Measurements from ENCODE around the gene GAPDHS.

The GAPDHS gene

GRCh38 chr19:35563207-35563829, 30.1 kb downstream of the GAPDHS start, which contains the start of gene ATP4A:
Gene ATP4A, minus strand, starts transcription at chr19:35563658. Its CDS starts 29 bp downstream, at chr19:35563629.
- Histone ChIP-seq H3K9ac (ENCODE audit: low read length) (no peak within 1 kb of the TSS), H3K9me3 (ENCODE audit: control insufficient read depth, low read length) (no peaks in the 10 kb centered on the region), H3K36me3 (ENCODE audit: control insufficient read depth, insufficient read depth, low read length) (no peaks in the 10 kb centered on the region), H3K4me3 (ENCODE audit: low read length) (no peak within 1 kb of the TSS), H3K4me1 (ENCODE audit: control insufficient read depth, insufficient read depth, low read length) (peaks cover 2% of the 10 kb centered on the region), H3K27me3 (ENCODE audit: control insufficient read depth, insufficient read depth, low read length) (peaks cover 27% of the 10 kb centered on the region)

GRCh38 chr19:35565016-35565856, 32.0 kb downstream of the GAPDHS start:
- no peaks in the 10 kb centered on the region for H3K4me1 ChIP-seq (ENCODE audit: control insufficient read depth, insufficient read depth, low read length)
- no peaks in the 10 kb centered on the region for H3K36me3 ChIP-seq (ENCODE audit: control insufficient read depth, insufficient read depth, low read length)
- H3K9ac ChIP-seq (ENCODE audit: low read length): no peak overlapping the region
- no peaks in the 10 kb centered on the region for H3K9me3 ChIP-seq (ENCODE audit: control insufficient read depth, low read length)
- H3K27me3 ChIP-seq (ENCODE audit: control insufficient read depth, insufficient read depth, low read length): peaks cover 10% of the 10 kb centered on the region
- no peak overlapping the region for H3K4me3 ChIP-seq (ENCODE audit: low read length)

- no peaks in the 10 kb centered on the region for H3K9me3 ChIP-seq (ENCODE audit: control insufficient read depth, low read length)
- no peaks in the 10 kb centered on the region for H3K4me1 ChIP-seq (ENCODE audit: control insufficient read depth, insufficient read depth, low read length)
- H3K4me3 ChIP-seq (ENCODE audit: low read length): no peak overlapping the region
- H3K9ac ChIP-seq (ENCODE audit: low read length): no peak overlapping the region
- H3K36me3 ChIP-seq (ENCODE audit: control insufficient read depth, insufficient read depth, low read length): no peaks in the 10 kb centered on the region
- peaks cover 7% of the 10 kb centered on the region for H3K27me3 ChIP-seq (ENCODE audit: control insufficient read depth, insufficient read depth, low read length)
Observed at GRCh38 chr19:35566738-35567137, 33.5 kb downstream of the GAPDHS start.

GRCh38 chr19:35569281-35569781, 36.1 kb downstream of the GAPDHS start:
- Histone ChIP-seq H3K9me3 (ENCODE audit: control insufficient read depth, low read length) (no peaks in the 10 kb centered on the region), H3K4me1 (ENCODE audit: control insufficient read depth, insufficient read depth, low read length) (no peaks in the 10 kb centered on the region), H3K36me3 (ENCODE audit: control insufficient read depth, insufficient read depth, low read length) (no peaks in the 10 kb centered on the region), H3K4me3 (ENCODE audit: low read length) (no peak overlapping the region), H3K27me3 (ENCODE audit: control insufficient read depth, insufficient read depth, low read length) (peaks cover 7% of the 10 kb centered on the region), H3K9ac (ENCODE audit: low read length) (no peak overlapping the region)

GRCh38 chr19:35571406-35571965, 38.2 kb downstream of the GAPDHS start:
- H3K4me1 ChIP-seq (ENCODE audit: control insufficient read depth, insufficient read depth, low read length): no peaks in the 10 kb centered on the region
- H3K36me3 ChIP-seq (ENCODE audit: control insufficient read depth, insufficient read depth, low read length): no peaks in the 10 kb centered on the region
- no peak overlapping the region for H3K4me3 ChIP-seq (ENCODE audit: low read length)
- no peak overlapping the region for H3K9ac ChIP-seq (ENCODE audit: low read length)
- peaks cover 7% of the 10 kb centered on the region for H3K27me3 ChIP-seq (ENCODE audit: control insufficient read depth, insufficient read depth, low read length)
- H3K9me3 ChIP-seq (ENCODE audit: control insufficient read depth, low read length): no peaks in the 10 kb centered on the region

- H3K36me3 ChIP-seq (ENCODE audit: control insufficient read depth, insufficient read depth, low read length): no peaks in the 10 kb centered on the region
- no peaks in the 10 kb centered on the region for H3K4me1 ChIP-seq (ENCODE audit: control insufficient read depth, insufficient read depth, low read length)
- H3K27me3 ChIP-seq (ENCODE audit: control insufficient read depth, insufficient read depth, low read length): no peaks in the 10 kb centered on the region
- H3K4me3 ChIP-seq (ENCODE audit: low read length): no peak overlapping the region
- no peaks in the 10 kb centered on the region for H3K9me3 ChIP-seq (ENCODE audit: control insufficient read depth, low read length)
- H3K9ac ChIP-seq (ENCODE audit: low read length): no peak overlapping the region
Observed at GRCh38 chr19:35577918-35578317, 44.7 kb downstream of the GAPDHS start.

- no peaks in the 10 kb centered on the region for H3K4me1 ChIP-seq (ENCODE audit: control insufficient read depth, insufficient read depth, low read length)
- H3K9ac ChIP-seq (ENCODE audit: low read length): no peak overlapping the region
- H3K9me3 ChIP-seq (ENCODE audit: control insufficient read depth, low read length): no peaks in the 10 kb centered on the region
- no peaks in the 10 kb centered on the region for H3K36me3 ChIP-seq (ENCODE audit: control insufficient read depth, insufficient read depth, low read length)
- H3K27me3 ChIP-seq (ENCODE audit: control insufficient read depth, insufficient read depth, low read length): no peaks in the 10 kb centered on the region
- H3K4me3 ChIP-seq (ENCODE audit: low read length): no peak overlapping the region
Observed at GRCh38 chr19:35578707-35579106, 45.5 kb downstream of the GAPDHS start.

- Histone ChIP-seq H3K4me1 (ENCODE audit: control insufficient read depth, insufficient read depth, low read length) (no peaks in the 10 kb centered on the region), H3K4me3 (ENCODE audit: low read length) (no peak overlapping the region), H3K36me3 (ENCODE audit: control insufficient read depth, insufficient read depth, low read length) (no peaks in the 10 kb centered on the region), H3K9ac (ENCODE audit: low read length) (no peak overlapping the region), H3K9me3 (ENCODE audit: control insufficient read depth, low read length) (no peaks in the 10 kb centered on the region), H3K27me3 (ENCODE audit: control insufficient read depth, insufficient read depth, low read length) (peaks cover 8% of the 10 kb centered on the region)
Observed at GRCh38 chr19:35582760-35583159, 49.5 kb downstream of the GAPDHS start.

- H3K27me3 ChIP-seq (ENCODE audit: control insufficient read depth, insufficient read depth, low read length): peaks cover 8% of the 10 kb centered on the region
- no peaks in the 10 kb centered on the region for H3K36me3 ChIP-seq (ENCODE audit: control insufficient read depth, insufficient read depth, low read length)
- no peak within 1 kb of the TSS for H3K4me3 ChIP-seq (ENCODE audit: low read length)
- H3K4me1 ChIP-seq (ENCODE audit: control insufficient read depth, insufficient read depth, low read length): no peaks in the 10 kb centered on the region
- H3K9me3 ChIP-seq (ENCODE audit: control insufficient read depth, low read length): no peaks in the 10 kb centered on the region
- H3K9ac ChIP-seq (ENCODE audit: low read length): no peak within 1 kb of the TSS
Observed at GRCh38 chr19:35585848-35586247, 52.6 kb downstream of the GAPDHS start, which contains the start of gene PMIS2. Gene PMIS2, plus strand, starts transcription at chr19:35586173. Its CDS starts 87 bp downstream, at chr19:35586260.

- H3K9ac ChIP-seq (ENCODE audit: low read length): no peak overlapping the region
Observed at GRCh38 chr19:35587321-35587720, 54.1 kb downstream of the GAPDHS start.

GRCh38 chr19:35590875-35591274, 57.6 kb downstream of the GAPDHS start:
- H3K4me3 ChIP-seq (ENCODE audit: low read length): no peak overlapping the region
- H3K9me3 ChIP-seq (ENCODE audit: control insufficient read depth, low read length): no peaks in the 10 kb centered on the region
- H3K36me3 ChIP-seq (ENCODE audit: control insufficient read depth, insufficient read depth, low read length): no peaks in the 10 kb centered on the region
- H3K9ac ChIP-seq (ENCODE audit: low read length): no peak overlapping the region
- peaks cover under 1% of the 10 kb centered on the region for H3K27me3 ChIP-seq (ENCODE audit: control insufficient read depth, insufficient read depth, low read length)
- H3K4me1 ChIP-seq (ENCODE audit: control insufficient read depth, insufficient read depth, low read length): no peaks in the 10 kb centered on the region

More at GRCh38 chr19:35587321-35587720, 54.1 kb downstream of the GAPDHS start:
- peaks cover 8% of the 10 kb centered on the region for H3K27me3 ChIP-seq (ENCODE audit: control insufficient read depth, insufficient read depth, low read length)
- no peaks in the 10 kb centered on the region for H3K4me1 ChIP-seq (ENCODE audit: control insufficient read depth, insufficient read depth, low read length)
- no peaks in the 10 kb centered on the region for H3K9me3 ChIP-seq (ENCODE audit: control insufficient read depth, low read length)
- no peaks in the 10 kb centered on the region for H3K36me3 ChIP-seq (ENCODE audit: control insufficient read depth, insufficient read depth, low read length)
- H3K4me3 ChIP-seq (ENCODE audit: low read length): no peak overlapping the region

- Histone ChIP-seq H3K9me3 (ENCODE audit: control insufficient read depth, low read length) (no peaks in the 10 kb centered on the region), H3K4me1 (ENCODE audit: control insufficient read depth, insufficient read depth, low read length) (no peaks in the 10 kb centered on the region), H3K36me3 (ENCODE audit: control insufficient read depth, insufficient read depth, low read length) (no peaks in the 10 kb centered on the region), H3K4me3 (ENCODE audit: low read length) (no peak overlapping the region), H3K27me3 (ENCODE audit: control insufficient read depth, insufficient read depth, low read length) (no peaks in the 10 kb centered on the region), H3K9ac (ENCODE audit: low read length) (no peak overlapping the region)
Observed at GRCh38 chr19:35592226-35592625, 59.0 kb downstream of the GAPDHS start.
